A673 (cell line): Measurements from ENCODE around the gene PARD6B. TPM values are rescaled to one million over a fixed set of nuclear protein-coding genes. Genes with fewer than 3 reads are reported as not detected.
A peak's percentile ranks its signal among the peaks of the same experiment; 100 is the strongest.
"Not testable (repeated sequence)": the region's sequence is repeated elsewhere in the genome, so short reads cannot be mapped to it uniquely, and the experiment has no call there.

Source experiments
- BruUV-seq: library from RNA; stranded (reverse); fragments of 400-500 nt; replicated peaks from 2 replicates; lab custom pipeline; 2021; lab: Mats Ljungman, UMichigan
- CTCF ChIA-PET: fragments of 300-600 bp; sonication (Branson Sonifier 250); formaldehyde crosslinking; loops from one replicate; lab custom pipeline; 2022; ENCODE audit warnings: antibody characterized with exemption; lab: Charles Lee
- POLR2A ChIA-PET: fragments of 300-600 bp; sonication (Branson Sonifier 250); formaldehyde crosslinking; loops from one replicate; lab custom pipeline; 2022; ENCODE audit warnings: antibody characterized with exemption; ENCODE audit not compliant: low non-redundant PET; lab: Charles Lee
- DNase-seq: peaks from one replicate; pipeline ENCODE4 v3.0.0-alpha.2; 2015; ENCODE audit warnings: low spot score
- H3K27ac ChIP-seq: fragments of 200-600 bp; sonication (generic); 2 replicates; pipeline ENCODE4 v1.5.1; 2016; ENCODE audit warnings: mixed run types, low read depth, mild to moderate bottlenecking, mixed read lengths, antibody characterized with exemption, low read length; ENCODE audit not compliant: poor library complexity, severe bottlenecking
- H3K27me3 ChIP-seq: fragments of 200-600 bp; sonication (generic); replicated peaks from 2 replicates; pipeline ENCODE4 v1.6.1; 2017; ENCODE audit warnings: mixed run types, low read depth, mild to moderate bottlenecking, mixed read lengths, antibody characterized with exemption, low read length; ENCODE audit not compliant: insufficient read depth, poor library complexity
- H3K36me3 ChIP-seq: fragments of 200-600 bp; sonication (generic); 2 replicates; pipeline ENCODE4 v1.6.1; 2016; ENCODE audit warnings: mixed run types, mild to moderate bottlenecking, mixed read lengths, antibody characterized with exemption, low read length; ENCODE audit not compliant: insufficient read depth, poor library complexity, severe bottlenecking
- H3K4me1 ChIP-seq: fragments of 200-600 bp; sonication (generic); 2 replicates; pipeline ENCODE4 v1.6.1; 2017; ENCODE audit warnings: mixed run types, mild to moderate bottlenecking, mixed read lengths, antibody characterized with exemption, low read length; ENCODE audit not compliant: insufficient read depth, poor library complexity, severe bottlenecking
- H3K4me3 ChIP-seq: fragments of 200-600 bp; sonication (generic); 2 replicates; pipeline ENCODE4 v1.5.1; 2016; ENCODE audit warnings: low read depth, mixed run types, mild to moderate bottlenecking, mixed read lengths, low read length; ENCODE audit not compliant: poor library complexity, severe bottlenecking
- H3K9me3 ChIP-seq: fragments of 200-600 bp; sonication (generic); 2 replicates; pipeline ENCODE4 v1.6.1; 2016; ENCODE audit warnings: mixed run types, low read depth, mild to moderate bottlenecking, mixed read lengths, antibody characterized with exemption, low read length; ENCODE audit not compliant: poor library complexity, severe bottlenecking
- CTCF ChIP-seq: fragments of 300-800, 200-600 bp; sonication (generic); conservative IDR thresholded peaks from 2 replicates; pipeline ENCODE4 v1.5.1; 2017; ENCODE audit warnings: low read depth, mild to moderate bottlenecking, antibody characterized with exemption, low read length, moderate library complexity, mixed read lengths
- EZH2 ChIP-seq: fragments of 200-600 bp; sonication (generic); IDR thresholded peaks from 2 replicates; pipeline ENCODE4 v1.6.1; 2017; ENCODE audit warnings: borderline replicate concordance, low read depth, mild to moderate bottlenecking, mixed read lengths, antibody characterized with exemption, low read length; ENCODE audit not compliant: poor library complexity, severe bottlenecking
- intact Hi-C: fragments of 100-400 bp; cut with micrococcal nuclease; formaldehyde crosslinking; loops from one replicate; pipeline ENCODE4 v1.10.0; 2022; ENCODE audit not compliant: unreplicated experiment
- total RNA-seq: library from RNA; stranded (reverse); gene quantifications from 2 replicates; pipeline ENCODE4 v1.2.3, GENCODE V29; 2021

PARD6B gene
- total RNA-seq, 1 experiment from 2014 or later = 28.1 TPM

- TF ChIP-seq EZH2 (no peak), CTCF (peak; percentile 89)
- H3K36me3 ChIP-seq = no peaks in the 10 kb centered on the region
- no peaks in the 10 kb centered on the region for H3K27me3 ChIP-seq
- no peaks in the 10 kb centered on the region for H3K9me3 ChIP-seq
- intact Hi-C loops = loop anchor here (5.0 kb wide), 1 partner anchor 137 kb away; no protein-coding TSS in a partner anchor
- peak overlapping the region; percentile 88 for H3K27ac ChIP-seq
- peaks cover 47% of the 10 kb centered on the region for H3K4me1 ChIP-seq
- no peak overlapping the region for H3K4me3 ChIP-seq
- ChIA-PET CTCF (interaction anchor here (0.5 to 1.0 kb wide), 5 partner anchors 41 to 299 kb away, joined by 3 to 4 read pairs (median 3); partner anchors contain the start of gene PARD6B), POLR2A (interaction anchor here (0.6 to 0.8 kb wide), 3 partner anchors 12 to 16 kb away, joined by 3 to 10 read pairs (median 5); no protein-coding TSS in a partner anchor)
- BruUV-seq = TSS peak; percentile 63
- peak; percentile 94 for DNase-seq
Observed at GRCh38 chr20:50790651-50791277, 59.4 kb downstream of the PARD6B start.

- POLR2A ChIA-PET = interaction anchor here (0.5 to 0.6 kb wide), 2 partner anchors 182 to 517 kb away, joined by 4 to 6 read pairs; no protein-coding TSS in a partner anchor
- H3K4me1 ChIP-seq = peaks cover 47% of the 10 kb centered on the region
- BruUV-seq = no TSS peak
- H3K27me3 ChIP-seq = no peaks in the 10 kb centered on the region
- H3K27ac ChIP-seq = peak overlapping the region; percentile 15
- no peak overlapping the region for H3K4me3 ChIP-seq
- no peaks in the 10 kb centered on the region for H3K36me3 ChIP-seq
- intact Hi-C loops = loop anchor here (5.0 kb wide), 1 partner anchor 134 kb away; no protein-coding TSS in a partner anchor
- no peaks in the 10 kb centered on the region for H3K9me3 ChIP-seq
- CTCF ChIA-PET = interaction anchor here (0.5 to 2.4 kb wide), 22 partner anchors 9 to 1539 kb away, joined by 3 to 22 read pairs (median 4); partner anchors contain the start of gene ADNP
- no peak for DNase-seq
- TF ChIP-seq CTCF (no peak), EZH2 (no peak)
Observed at GRCh38 chr20:50792708-50793574, 61.6 kb downstream of the PARD6B start.

GRCh38 chr20:50793575-50794016, 62.2 kb downstream of the PARD6B start:
- not testable (repeated sequence) for H3K27me3 ChIP-seq, H3K4me3 ChIP-seq, DNase-seq, H3K36me3 ChIP-seq, H3K9me3 ChIP-seq, BruUV-seq, H3K27ac ChIP-seq
- intact Hi-C loops = loop anchor here (5.0 kb wide), 1 partner anchor 134 kb away; no protein-coding TSS in a partner anchor
- peaks cover 40% of the 10 kb centered on the region for H3K4me1 ChIP-seq
- CTCF ChIA-PET = interaction anchor here (0.5 to 2.4 kb wide), 21 partner anchors 8 to 1539 kb away, joined by 3 to 22 read pairs (median 4); partner anchors contain the start of gene ADNP
- peak; percentile 57 for TF ChIP-seq CTCF
- POLR2A ChIA-PET = interaction anchor here (0.6 kb wide), 1 partner anchor 516 kb away, joined by 6 read pairs; no protein-coding TSS in a partner anchor
